ENCODE results near the gene ABCB1.

GRCh38 chr7:87513735-87514335 is 86.8 kb downstream of the ABCB1 start:
- no peak for TF ChIP-seq CTCF (IDR thresholded peaks at IDR 0.05; ENCODE audit: control extremely low read depth in 1 of 3, insufficient read depth in 1 of 3, low read depth in 1 of 3, low read length in 3 of 3)
- TF ChIP-seq RFX5 (IDR thresholded peaks at IDR 0.05; ENCODE audit: borderline replicate concordance, low read depth, low read length): no peak
- no peak for TF ChIP-seq TEAD4 (IDR thresholded peaks at IDR 0.05; ENCODE audit: low read depth, low read length)
- no peak for TF ChIP-seq CHD2 (IDR thresholded peaks at IDR 0.05; ENCODE audit: low read length)
- no peak for TF ChIP-seq EZH2 (IDR thresholded peaks at IDR 0.05; ENCODE audit: low read depth, low read length, severe bottlenecking)
- no peak for TF ChIP-seq RBBP5 (IDR thresholded peaks at IDR 0.05; ENCODE audit: borderline replicate concordance, low read depth, low read length)
- TF ChIP-seq JUN (IDR thresholded peaks at IDR 0.05; ENCODE audit: low read depth, low read length): no peak
- no peak for TF ChIP-seq POLR2A (IDR thresholded peaks at IDR 0.05; ENCODE audit: control extremely low read depth in 1 of 2, low read depth in 2 of 2, low read length in 2 of 2)
- TF ChIP-seq JUND (IDR thresholded peaks at IDR 0.05; ENCODE audit: low read length): no peak
